CD4-positive, alpha-beta memory T cell (primary cell): ENCODE results near the gene MKX. TPM values are rescaled to one million over a fixed set of nuclear protein-coding genes. Genes with fewer than 3 reads are reported as not detected.

ENCODE experiments used
- CTCF ChIA-PET: fragments of 350-600 bp; sonication (Branson Sonifier 250); formaldehyde crosslinking; loops from one replicate; lab custom pipeline; 2021; ENCODE audit warnings: inconsistent platforms; ENCODE audit not compliant: partially characterized antibody; lab: Charles Lee
- POLR2A ChIA-PET: fragments of 350-600 bp; sonication (Branson Sonifier 250); formaldehyde crosslinking; loops from one replicate; lab custom pipeline; 2021; ENCODE audit not compliant: partially characterized antibody; lab: Charles Lee
- DNase-seq, 5 donors: peaks; one replicate each; pipeline versions ENCODE4 v3.0.0 to v3.0.0-alpha.2; 2020 to 2022; ENCODE audit warnings: mixed read lengths in 1 of 5
- H3K27ac ChIP-seq: one replicate; pipeline ENCODE4 v1.7.0; 2013; ENCODE audit warnings: low read depth, low read length
- H3K27me3 ChIP-seq: 2 replicates; pipeline ENCODE4 v1.7.0; 2013; ENCODE audit warnings: mild to moderate bottlenecking, low read length, moderate library complexity; ENCODE audit not compliant: insufficient read depth
- H3K36me3 ChIP-seq: 2 replicates; pipeline ENCODE4 v1.7.0; 2013; ENCODE audit warnings: mild to moderate bottlenecking, low read length, moderate library complexity; ENCODE audit not compliant: insufficient read depth
- H3K4me1 ChIP-seq: 2 replicates; pipeline ENCODE4 v1.7.0; 2013; ENCODE audit warnings: mild to moderate bottlenecking, low read length, moderate library complexity; ENCODE audit not compliant: insufficient read depth
- H3K4me3 ChIP-seq, 2 donors: one replicate each; pipeline ENCODE4 v1.7.0; 2013; ENCODE audit warnings: low read length in 2 of 2, mild to moderate bottlenecking in 1 of 2
- H3K9me3 ChIP-seq, 2 donors: one replicate each; pipeline ENCODE4 v1.7.0; 2013; ENCODE audit warnings: low read length in 2 of 2, control low read depth in 1 of 2; ENCODE audit not compliant: control insufficient read depth in 1 of 2
- H3K27ac Mint-ChIP-seq, 7 donors: one replicate each; pipeline ENCODE4 v1.8.0; 2020 to 2021; ENCODE audit warnings: mixed read lengths in 7 of 7, mild to moderate bottlenecking in 6 of 7, inconsistent platforms in 3 of 7, moderate library complexity in 3 of 7
- H3K27me3 Mint-ChIP-seq, 2 donors: one replicate each; pipeline ENCODE4 v1.8.0; 2020 to 2021; ENCODE audit warnings: mixed read lengths in 2 of 2
- H3K36me3 Mint-ChIP-seq, 2 donors: one replicate each; pipeline ENCODE4 v1.8.0; 2020 to 2021; ENCODE audit warnings: mixed read lengths in 2 of 2, inconsistent platforms in 1 of 2, mild to moderate bottlenecking in 1 of 2
- H3K4me1 Mint-ChIP-seq, 4 donors: one replicate each; pipeline ENCODE4 v1.8.0; 2020 to 2021; ENCODE audit warnings: mixed read lengths in 4 of 4, mild to moderate bottlenecking in 1 of 4
- H3K4me3 Mint-ChIP-seq, 8 donors: one replicate each; pipeline ENCODE4 v1.8.0; 2020 to 2021; ENCODE audit warnings: mixed read lengths in 8 of 8, mild to moderate bottlenecking in 7 of 8, moderate library complexity in 6 of 8, inconsistent platforms in 3 of 8
- H3K9me3 Mint-ChIP-seq, 8 donors: one replicate each; pipeline ENCODE4 v1.8.0; 2020 to 2021; ENCODE audit warnings: mixed read lengths in 8 of 8, mild to moderate bottlenecking in 5 of 8, inconsistent platforms in 3 of 8, moderate library complexity in 1 of 8
- intact Hi-C: fragments of 100-400 bp; cut with micrococcal nuclease; formaldehyde crosslinking; loops from one replicate; pipeline ENCODE4 v1.15.1; 2023
- polyA plus RNA-seq, 2 donors: library from polyadenylated mRNA; unstranded; fragments of 300-500 nt; fragmentation: Illumina TruSeq; gene quantifications; one replicate each; pipeline ENCODE4 v1.2.3, GENCODE V29; 2021
- total RNA-seq, 2 experiments: library from RNA; stranded (reverse); gene quantifications; one replicate each; pipeline ENCODE4 v1.2.3, GENCODE V29; 2021

MKX gene
- total and polyA plus RNA-seq, 4 experiments from 2014 or later, result not detected

GRCh38 chr10:27746397-27747095 is 927 bp upstream of the MKX start:
- Histone ChIP-seq H3K9me3 (no peaks in the 10 kb centered on the region), H3K36me3 (no peaks in the 10 kb centered on the region), H3K27ac (no peak overlapping the region), H3K27me3 (peaks cover 39% of the 10 kb centered on the region), H3K4me3 (peak overlapping the region in 1 of 2 donors; percentile 68), H3K4me1 (peaks cover 50% of the 10 kb centered on the region)
- Mint-ChIP-seq H3K9me3 (peaks cover 0 to 3% (median 0%) of the 10 kb centered on the region in 8 donors), H3K4me1 (peaks cover 23 to 44% (median 31%) of the 10 kb centered on the region in 4 donors), H3K4me3 (peak overlapping the region; percentile 69 to 87 (median 73)), H3K27ac (peak overlapping the region in 3 of 7 donors; percentile 25 to 65 (median 39)), H3K36me3 (peaks cover 0 to 6% of the 10 kb centered on the region in 2 donors), H3K27me3 (peaks cover 36 to 44% of the 10 kb centered on the region in 2 donors)
- peak in 2 of 5 donors; percentile 12 to 17 for DNase-seq
- intact Hi-C loops, result no loop called here
- CTCF ChIA-PET, result interaction anchor here (1.1 to 1.4 kb wide), 2 partner anchors 495 to 647 kb away, joined by 3 to 5 read pairs; no protein-coding TSS in a partner anchor
- POLR2A ChIA-PET, result interaction anchor here (0.6 kb wide), 1 partner anchor 10 kb away, joined by 3 read pairs; no protein-coding TSS in a partner anchor

DNA sequence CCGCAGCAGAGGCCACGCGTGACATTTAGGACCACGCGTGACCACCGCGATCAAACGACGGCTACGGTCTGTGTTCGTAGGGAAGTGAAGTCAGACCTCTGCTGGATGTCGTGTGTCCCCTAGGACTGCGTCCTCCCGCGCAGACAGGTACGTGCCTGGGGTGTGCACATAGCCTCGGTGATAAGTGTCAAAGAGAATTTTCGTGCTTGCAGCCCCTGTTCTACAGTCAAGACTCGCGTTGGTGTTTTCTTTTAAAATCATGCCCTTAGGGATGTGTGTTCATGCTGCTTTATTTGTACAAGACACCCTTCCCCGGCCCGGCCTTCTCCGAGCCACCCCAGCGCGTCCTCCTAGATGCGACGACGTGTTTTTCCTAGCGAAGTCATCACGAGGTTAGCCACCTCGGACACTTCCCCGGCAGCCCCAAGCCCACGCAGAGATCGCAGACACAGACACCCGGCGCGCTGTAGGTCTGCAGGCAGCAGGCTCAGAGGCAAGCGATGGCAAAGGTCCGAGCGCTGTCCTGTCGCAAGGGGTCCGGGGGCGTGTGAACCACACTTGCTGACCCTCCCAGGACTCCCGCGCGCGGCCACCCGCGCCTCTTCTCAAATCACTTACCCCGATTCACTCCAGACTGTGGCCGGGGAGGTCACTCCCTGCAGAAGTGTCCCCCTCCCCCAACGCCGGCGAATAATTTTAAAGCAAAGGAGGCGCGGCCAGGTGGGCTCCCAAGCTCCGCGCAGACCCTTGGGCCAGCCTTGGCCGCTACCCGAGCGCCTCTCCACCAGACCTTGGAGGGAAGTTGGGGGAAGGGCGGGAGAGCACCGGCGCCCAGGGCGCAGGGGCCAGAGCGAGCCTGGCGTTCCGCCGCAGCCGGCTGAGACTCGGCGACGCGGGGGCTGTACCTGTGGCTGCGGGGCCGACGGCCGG is 552 bp downstream of the MKX start:
- no peaks in the 10 kb centered on the region for H3K36me3 ChIP-seq
- no peak overlapping the region for H3K27ac ChIP-seq
- H3K9me3 ChIP-seq, result no peaks in the 10 kb centered on the region
- H3K4me1 ChIP-seq, result peaks cover 56% of the 10 kb centered on the region
- peak in 4 of 5 donors; percentile 33 to 47 (median 38) for DNase-seq
- Mint-ChIP-seq H3K36me3 (peaks cover 0 to 6% of the 10 kb centered on the region in 2 donors), H3K27ac (peak overlapping the region in 5 of 7 donors; percentile 29 to 90 (median 76)), H3K4me3 (peak overlapping the region; percentile 86 to 96 (median 91)), H3K9me3 (peaks cover 0 to 3% (median 0%) of the 10 kb centered on the region in 8 donors), H3K4me1 (peaks cover 23 to 47% (median 35%) of the 10 kb centered on the region in 4 donors), H3K27me3 (peaks cover 40 to 47% of the 10 kb centered on the region in 2 donors)
- H3K27me3 ChIP-seq, result peaks cover 53% of the 10 kb centered on the region
- ChIA-PET POLR2A (no interaction called here), CTCF (interaction anchor here (1.4 to 3.6 kb wide), 2 partner anchors 433 to 648 kb away, joined by 5 to 25 read pairs; no protein-coding TSS in a partner anchor)
- H3K4me3 ChIP-seq, result peak overlapping the region; percentile 29 to 68
- intact Hi-C loops, result loop anchor here (5.0 kb wide), 1 partner anchor 862 kb away; no protein-coding TSS in a partner anchor

GRCh38 chr10:27743877-27744801 is 1.5 kb downstream of the MKX start:
- Mint-ChIP-seq H3K4me1 (peaks cover 23 to 47% (median 35%) of the 10 kb centered on the region in 4 donors), H3K9me3 (peaks cover 0 to 3% (median 0%) of the 10 kb centered on the region in 8 donors), H3K36me3 (peaks cover 0 to 6% of the 10 kb centered on the region in 2 donors), H3K4me3 (peak overlapping the region; percentile 86 to 96 (median 91)), H3K27ac (peak overlapping the region in 4 of 7 donors; percentile 29 to 90 (median 80)), H3K27me3 (peaks cover 40 to 44% of the 10 kb centered on the region in 2 donors)
- peaks cover 56% of the 10 kb centered on the region for H3K4me1 ChIP-seq
- H3K4me3 ChIP-seq, result peak overlapping the region; percentile 29 to 68
- intact Hi-C loops, result loop anchor here (1.0 to 5.0 kb wide), 3 partner anchors 498 to 863 kb away; no protein-coding TSS in a partner anchor
- H3K9me3 ChIP-seq, result no peaks in the 10 kb centered on the region
- DNase-seq, result peak in 4 of 5 donors; percentile 25 to 46 (median 35)
- no peak overlapping the region for H3K27ac ChIP-seq
- POLR2A ChIA-PET, result no interaction called here
- CTCF ChIA-PET, result interaction anchor here (1.0 to 3.6 kb wide), 4 partner anchors 17 to 649 kb away, joined by 3 to 25 read pairs (median 13); no protein-coding TSS in a partner anchor
- H3K36me3 ChIP-seq, result no peaks in the 10 kb centered on the region
- H3K27me3 ChIP-seq, result peaks cover 58% of the 10 kb centered on the region

- POLR2A ChIA-PET, result interaction anchor here (1.2 to 1.5 kb wide), 3 partner anchors 436 to 589 kb away, joined by 3 to 4 read pairs (median 4); partner anchors contain the start of gene MPP7
- DNase-seq, result peak; percentile 32 to 46 (median 36)
- peak overlapping the region; percentile 86 to 96 (median 91) for H3K4me3 Mint-ChIP-seq
- peak overlapping the region in 2 of 7 donors; percentile 57 to 84 for H3K27ac Mint-ChIP-seq
- peaks cover 43 to 47% of the 10 kb centered on the region in 2 donors for H3K27me3 Mint-ChIP-seq
- H3K9me3 Mint-ChIP-seq, result peaks cover 0 to 3% (median 0%) of the 10 kb centered on the region in 8 donors
- H3K27ac ChIP-seq, result no peak overlapping the region
- intact Hi-C loops, result loop anchor here (1.0 to 5.0 kb wide), 3 partner anchors 499 to 864 kb away; no protein-coding TSS in a partner anchor
- H3K4me1 ChIP-seq, result peaks cover 56% of the 10 kb centered on the region
- peak overlapping the region; percentile 22 to 68 for H3K4me3 ChIP-seq
- H3K9me3 ChIP-seq, result no peaks in the 10 kb centered on the region
- H3K36me3 Mint-ChIP-seq, result peaks cover 0 to 6% of the 10 kb centered on the region in 2 donors
- H3K27me3 ChIP-seq, result peaks cover 53% of the 10 kb centered on the region
- CTCF ChIA-PET, result interaction anchor here (0.9 to 3.6 kb wide), 11 partner anchors 12 to 650 kb away, joined by 3 to 25 read pairs (median 4); no protein-coding TSS in a partner anchor
- H3K36me3 ChIP-seq, result no peaks in the 10 kb centered on the region
- peaks cover 23 to 47% (median 35%) of the 10 kb centered on the region in 4 donors for H3K4me1 Mint-ChIP-seq
Observed at GRCh38 chr10:27743012-27743876, 2.4 kb downstream of the MKX start.

- Histone ChIP-seq H3K9me3 (no peaks in the 10 kb centered on the region), H3K36me3 (no peaks in the 10 kb centered on the region), H3K27me3 (peaks cover 52% of the 10 kb centered on the region), H3K27ac (no peak overlapping the region), H3K4me3 (peak overlapping the region; percentile 22 to 68), H3K4me1 (peaks cover 56% of the 10 kb centered on the region)
- POLR2A ChIA-PET, result interaction anchor here (1.2 to 1.5 kb wide), 3 partner anchors 437 to 590 kb away, joined by 3 to 4 read pairs (median 4); partner anchors contain the start of gene MPP7
- intact Hi-C loops, result loop anchor here (1.0 to 5.0 kb wide), 6 partner anchors 437 to 865 kb away; no protein-coding TSS in a partner anchor
- peak; percentile 77 to 82 (median 80) for DNase-seq
- Mint-ChIP-seq H3K4me3 (peak overlapping the region; percentile 82 to 96 (median 89)), H3K27ac (peak overlapping the region in 1 of 7 donors; percentile 57), H3K36me3 (peaks cover 0 to 6% of the 10 kb centered on the region in 2 donors), H3K9me3 (peaks cover 0 to 3% (median 0%) of the 10 kb centered on the region in 8 donors), H3K27me3 (peaks cover 45 to 48% of the 10 kb centered on the region in 2 donors), H3K4me1 (peaks cover 23 to 47% (median 35%) of the 10 kb centered on the region in 4 donors)
- CTCF ChIA-PET, result interaction anchor here (0.7 to 3.6 kb wide), 15 partner anchors 9 to 651 kb away, joined by 3 to 25 read pairs (median 4); no protein-coding TSS in a partner anchor
Observed at GRCh38 chr10:27742195-27743011, 3.2 kb downstream of the MKX start.
